K562 (cell line): ENCODE data around the gene RCC2. TPM values are rescaled to one million over a fixed set of nuclear protein-coding genes. Genes with fewer than 3 reads are reported as not detected.

Source experiments
- BHLHE40 ChIP-seq: IDR thresholded peaks from 2 replicates; pipeline ENCODE4 v1.6.1; 2011; ENCODE audit warnings: low read length, improper control_type of control experiment
- BRF1 ChIP-seq: IDR thresholded peaks from 3 replicates; pipeline ENCODE4 v1.6.1; 2011; ENCODE audit warnings: borderline replicate concordance, mild to moderate bottlenecking; ENCODE audit not compliant: insufficient read length; ENCODE audit errors: extremely low read depth
- CGGBP1 ChIP-seq: fragments of 250-450 bp; sonication (Bioruptor Pico); IDR thresholded peaks from 2 replicates; pipeline ENCODE4 v1.9.0; 2021; ENCODE audit warnings: mild to moderate bottlenecking
- DNMT1 ChIP-seq: fragments of 450-650 bp; IDR thresholded peaks from 2 replicates; pipeline ENCODE4 v1.6.1; 2016; ENCODE audit warnings: antibody characterized with exemption, mild to moderate bottlenecking
- FOXP1 ChIP-seq: sonication (generic); formaldehyde crosslinking; IDR thresholded peaks from 2 replicates; pipeline ENCODE4 v1.8.0; 2022; ENCODE audit warnings: mild to moderate bottlenecking, missing genetic modification reagents
- GTF2F1 ChIP-seq: IDR thresholded peaks from 2 replicates; pipeline ENCODE4 v1.6.1; 2011; ENCODE audit warnings: low read depth, low read length, improper control_type of control experiment
- ILF3 ChIP-seq: fragments of 450-650 bp; IDR thresholded peaks from 2 replicates; pipeline ENCODE4 v1.6.1; 2018; ENCODE audit warnings: antibody characterized with exemption, mild to moderate bottlenecking, moderate library complexity, borderline replicate concordance
- JUN ChIP-seq, 2 experiments: sonication (generic) in 1 of 2; formaldehyde crosslinking in 1 of 2; IDR thresholded peaks; 2 replicates each; pipeline versions ENCODE4 v1.6.1 to v1.8.0; 2012 to 2022; ENCODE audit warnings: borderline replicate concordance in 2 of 2, mild to moderate bottlenecking in 2 of 2, improper control_type of control experiment in 1 of 2, low read depth in 1 of 2, low read length in 1 of 2, missing genetic modification reagents in 1 of 2
- KAT8 ChIP-seq: fragments of 450-650 bp; IDR thresholded peaks from 2 replicates; pipeline ENCODE4 v1.6.1; 2016; ENCODE audit warnings: low read depth, mild to moderate bottlenecking
- MCM7 ChIP-seq, 2 experiments: fragments of 450-650 bp; IDR thresholded peaks; 2 replicates each; pipeline ENCODE4 v1.6.1; 2016 to 2018
- MLLT1 ChIP-seq, 2 experiments: fragments of 450-650 bp; IDR thresholded peaks; 2 replicates each; pipeline ENCODE4 v1.6.1; 2016
- NEUROD1 ChIP-seq: fragments of 150-350 bp; IDR thresholded peaks from 2 replicates; pipeline ENCODE4 v1.6.1; 2014; ENCODE audit warnings: borderline replicate concordance, low read length, low read depth; ENCODE audit not compliant: partially characterized antibody
- PBX2 ChIP-seq, 2 experiments: IDR thresholded peaks in 1 of 2; conservative IDR thresholded peaks in 1 of 2; 2 replicates each; pipeline ENCODE4 v1.6.1; 2016; ENCODE audit warnings: low read depth in 2 of 2, mild to moderate bottlenecking in 1 of 2, missing compliant biosample characterization in 1 of 2, missing genetic modification characterization in 1 of 2, moderate library complexity in 1 of 2
- PHB2 ChIP-seq: fragments of 450-650 bp; IDR thresholded peaks from 2 replicates; pipeline ENCODE4 v1.6.1; 2017; ENCODE audit warnings: low read depth
- SMAD1 ChIP-seq: fragments of 150-350 bp; IDR thresholded peaks from 2 replicates; pipeline ENCODE4 v1.6.1; 2014; ENCODE audit warnings: low read length, low read depth; ENCODE audit not compliant: partially characterized antibody
- TCF15 ChIP-seq: fragments of 250-450 bp; sonication (Bioruptor Pico); IDR thresholded peaks from 2 replicates; pipeline ENCODE4 v1.8.0; 2022; ENCODE audit warnings: moderate library complexity, mild to moderate bottlenecking, inconsistent platforms
- TCF7 ChIP-seq: sonication (generic); IDR thresholded peaks from 2 replicates; pipeline ENCODE4 v1.6.1; 2016; ENCODE audit warnings: antibody characterized with exemption, borderline replicate concordance
- TRIM24 ChIP-seq, 2 experiments: fragments of 450-650 bp; IDR thresholded peaks; 2 replicates each; pipeline ENCODE4 v1.6.1; 2016
- ZNF347 ChIP-seq: fragments of 450-650 bp; formaldehyde crosslinking; IDR thresholded peaks from 2 replicates; pipeline ENCODE4 v1.4.0; 2020; ENCODE audit warnings: low read depth, mild to moderate bottlenecking, moderate library complexity
- ZNF830 ChIP-seq: fragments of 250-450 bp; sonication (Bioruptor Pico); IDR thresholded peaks from 2 replicates; pipeline ENCODE4 v1.5.0; 2021; ENCODE audit warnings: mild to moderate bottlenecking
- ZZZ3 ChIP-seq: fragments of 450-650 bp; IDR thresholded peaks from 2 replicates; pipeline ENCODE4 v1.6.1; 2016; ENCODE audit warnings: antibody characterized with exemption, mild to moderate bottlenecking, moderate library complexity
- polyA plus RNA-seq, 8 experiments: library from polyadenylated mRNA; depleted of rRNA in 4 of 8; stranded (reverse) in 5 of 8; unstranded in 3 of 8; fragments of >200 nt; fragmentation: Nextera tagmentation in 2 of 8; fragmentation: Illumina TruSeq in 1 of 8; extraction: Ambion mirVana in 2 of 8; extraction: Trizol in 1 of 8; gene quantifications; 2 replicates each; pipeline versions ENCODE4 v1.2.1 to v1.2.3, GENCODE V29; 2011 to 2014; ENCODE audit warnings: inconsistent platforms in 1 of 8, missing spikeins in 1 of 8
- total RNA-seq, 7 experiments: library from RNA; depleted of rRNA in 6 of 7; stranded (reverse); fragments of >200 nt in 6 of 7; fragmentation: Illumina TruSeq in 2 of 7; extraction: Trizol in 2 of 7; gene quantifications; 2 replicates each; pipeline versions ENCODE4 v1.2.1 to v1.2.3, GENCODE V29; 2011 to 2021; ENCODE audit warnings: low replicate concordance in 1 of 7
- TF ChIP-seq, protein P1 (sequence below): fragments of 250-450 bp; sonication (Bioruptor Pico); IDR thresholded peaks from 2 replicates; pipeline ENCODE4 v1.4.0; 2020; ENCODE audit warnings: mild to moderate bottlenecking

Gene RCC2
- total and polyA plus RNA-seq, 9 of the 15 experiments (the other 6 are each of a cell fraction or from before 2014, with no cell fraction given): 31.8 to 292 (median 116) TPM

- no peak for TF ChIP-seq MLLT1 (IDR thresholded peaks at IDR 0.05)
- TF ChIP-seq, protein P1, sequence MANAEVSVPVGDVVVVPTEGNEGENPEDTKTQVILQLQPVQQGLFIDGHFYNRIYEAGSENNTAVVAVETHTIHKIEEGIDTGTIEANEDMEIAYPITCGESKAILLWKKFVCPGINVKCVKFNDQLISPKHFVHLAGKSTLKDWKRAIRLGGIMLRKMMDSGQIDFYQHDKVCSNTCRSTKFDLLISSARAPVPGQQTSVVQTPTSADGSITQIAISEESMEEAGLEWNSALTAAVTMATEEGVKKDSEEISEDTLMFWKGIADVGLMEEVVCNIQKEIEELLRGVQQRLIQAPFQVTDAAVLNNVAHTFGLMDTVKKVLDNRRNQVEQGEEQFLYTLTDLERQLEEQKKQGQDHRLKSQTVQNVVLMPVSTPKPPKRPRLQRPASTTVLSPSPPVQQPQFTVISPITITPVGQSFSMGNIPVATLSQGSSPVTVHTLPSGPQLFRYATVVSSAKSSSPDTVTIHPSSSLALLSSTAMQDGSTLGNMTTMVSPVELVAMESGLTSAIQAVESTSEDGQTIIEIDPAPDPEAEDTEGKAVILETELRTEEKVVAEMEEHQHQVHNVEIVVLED (CRISPR knock-in tag): peak; percentile 66
- no peak for TF ChIP-seq DNMT1
- TF ChIP-seq CGGBP1 (CRISPR knock-in tag): peak; percentile 97
- TF ChIP-seq TCF7: no peak
- peak; percentile 94 to 95 for TF ChIP-seq TRIM24 (IDR thresholded peaks at IDR 0.05)
- TF ChIP-seq FOXP1 (CRISPR knock-in tag): no peak
- peak; percentile 94 for TF ChIP-seq KAT8
- TF ChIP-seq NEUROD1: no peak
- TF ChIP-seq PBX2 (CRISPR knock-in tag; IDR thresholded peaks at IDR 0.05; ENCODE audit: low read depth): no peak
- peak; percentile 89 for TF ChIP-seq PBX2 (tag; conservative IDR thresholded peaks at IDR 0.05; ENCODE audit: low read depth)
- no peak for TF ChIP-seq JUN (IDR thresholded peaks at IDR 0.05; ENCODE audit: borderline replicate concordance, low read depth, low read length)
- no peak for TF ChIP-seq JUN (CRISPR knock-in tag; IDR thresholded peaks at IDR 0.05; ENCODE audit: borderline replicate concordance)
- no peak for TF ChIP-seq GTF2F1
- peak; percentile 99 for TF ChIP-seq TCF15 (CRISPR knock-in tag)
- peak; percentile 93 for TF ChIP-seq ZNF347
- TF ChIP-seq ZZZ3: no peak
- no peak for TF ChIP-seq BRF1
- TF ChIP-seq ZNF830 (CRISPR knock-in tag): no peak
- no peak for TF ChIP-seq ILF3
- no peak for TF ChIP-seq MCM7 (IDR thresholded peaks at IDR 0.05)
- no peak for TF ChIP-seq SMAD1
- peak; percentile 79; the same call in 1 of the 2 replicates for TF ChIP-seq PHB2
- TF ChIP-seq BHLHE40: no peak
Observed at GRCh38 chr1:17360272-17360956, 79.1 kb downstream of the RCC2 start (continued).
